HG02798 (cell line): ENCODE results near the gene EIF4G3.
"Not testable (repeated sequence)": the region's sequence is repeated elsewhere in the genome, so short reads cannot be mapped to it uniquely, and the experiment has no call there.

ENCODE experiments used
- ATAC-seq: cut with Tn5 transposase; IDR thresholded peaks from one replicate; pipeline ENCODE4 v1.9.1; 2021; ENCODE audit warnings: mild to moderate bottlenecking; ENCODE audit not compliant: unreplicated experiment, poor library complexity

Gene EIF4G3

DNA sequence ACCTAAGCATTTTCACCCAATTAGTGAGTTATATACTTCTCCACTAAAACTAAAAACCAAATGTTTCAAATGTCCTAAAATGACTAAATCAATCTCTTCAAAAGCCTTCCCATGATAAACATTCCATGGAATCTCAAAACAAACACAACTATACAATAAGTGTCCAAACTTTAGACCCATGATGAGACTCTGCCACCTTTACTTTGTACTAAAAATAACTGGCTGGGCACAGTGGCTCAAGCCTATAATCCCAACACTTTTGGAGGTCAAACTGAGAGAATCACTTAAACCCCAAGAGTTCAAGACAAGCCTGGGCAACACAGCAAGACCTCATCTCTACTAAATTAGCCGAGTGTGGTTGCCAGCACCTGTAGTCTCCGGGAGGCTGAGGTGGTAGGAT, 87.4 kb downstream of the EIF4G3 start:
- no peak for ATAC-seq

DNA sequence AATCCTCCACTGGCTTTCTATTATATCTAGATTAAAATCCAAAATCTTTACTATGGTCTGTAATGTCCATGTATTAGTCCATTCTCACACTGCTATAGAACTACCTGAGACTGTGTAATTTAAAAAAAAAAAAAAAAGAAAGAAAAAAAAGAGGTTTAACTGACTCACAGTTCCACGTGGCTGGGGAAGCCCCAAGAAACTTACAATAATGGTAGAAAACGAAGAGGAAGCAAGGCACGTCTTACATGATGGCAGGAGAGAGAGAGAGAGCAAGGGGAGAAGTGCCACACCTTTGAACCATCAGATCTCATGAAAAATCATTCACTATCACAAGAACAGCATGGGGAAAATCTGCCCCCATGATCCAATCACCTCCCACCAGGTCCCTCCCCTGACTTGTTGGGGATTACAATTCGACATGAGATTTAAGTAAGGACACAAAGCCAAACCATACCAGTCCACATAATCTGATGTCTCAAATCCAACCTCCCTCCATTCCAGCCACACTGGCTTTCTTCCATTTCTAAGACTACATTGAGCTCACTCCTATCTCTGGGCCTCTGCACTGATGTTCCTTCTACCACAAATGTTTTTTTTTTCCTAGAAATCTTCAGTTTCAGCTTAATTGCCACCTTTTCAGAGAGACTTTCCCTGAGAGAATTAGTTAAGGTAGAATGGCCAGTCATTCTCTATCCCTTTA, 92.4 kb downstream of the EIF4G3 start:
- no peak for ATAC-seq

GRCh38 chr1:21082073-21082472, 94.6 kb downstream of the EIF4G3 start:
- no peak for ATAC-seq

DNA sequence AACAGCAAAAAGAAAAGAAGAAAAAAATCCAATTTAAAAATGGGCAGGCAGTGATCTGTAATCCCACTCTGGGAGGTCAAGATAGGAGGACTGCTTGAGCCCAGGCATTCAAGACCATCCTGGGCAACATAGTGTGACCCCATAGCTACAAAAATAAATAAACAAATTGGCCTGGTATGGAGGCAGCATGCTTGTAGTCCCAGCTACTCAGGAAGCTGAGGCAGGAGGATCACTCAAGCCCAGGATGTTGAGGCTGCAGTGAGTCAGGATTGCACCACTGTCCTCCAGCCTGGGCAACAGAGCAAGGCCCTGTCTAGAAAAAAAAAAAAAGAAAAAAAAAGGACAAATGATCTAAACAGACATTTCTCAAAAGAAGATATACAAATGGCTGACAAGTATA, 99.6 kb downstream of the EIF4G3 start:
- no peak for ATAC-seq

DNA sequence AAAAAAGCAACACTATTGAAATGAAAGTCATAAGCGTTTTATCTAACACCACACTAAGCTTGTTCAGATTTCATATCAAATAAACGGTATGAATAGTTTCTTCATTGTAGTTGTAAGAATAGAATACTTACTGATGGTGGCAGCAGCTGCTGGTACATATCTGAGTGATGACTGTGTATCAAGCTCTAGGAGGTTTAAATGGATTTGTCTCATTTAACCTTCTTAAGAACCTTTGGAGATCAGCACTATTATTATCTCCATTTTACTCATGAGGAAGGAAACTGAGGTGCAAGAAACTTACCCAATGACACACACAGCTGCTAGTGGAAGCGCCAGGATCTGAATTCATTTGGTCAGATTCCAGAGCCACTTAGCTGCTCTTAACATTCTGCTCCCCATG, 104.0 kb downstream of the EIF4G3 start:
- no peak for ATAC-seq

DNA sequence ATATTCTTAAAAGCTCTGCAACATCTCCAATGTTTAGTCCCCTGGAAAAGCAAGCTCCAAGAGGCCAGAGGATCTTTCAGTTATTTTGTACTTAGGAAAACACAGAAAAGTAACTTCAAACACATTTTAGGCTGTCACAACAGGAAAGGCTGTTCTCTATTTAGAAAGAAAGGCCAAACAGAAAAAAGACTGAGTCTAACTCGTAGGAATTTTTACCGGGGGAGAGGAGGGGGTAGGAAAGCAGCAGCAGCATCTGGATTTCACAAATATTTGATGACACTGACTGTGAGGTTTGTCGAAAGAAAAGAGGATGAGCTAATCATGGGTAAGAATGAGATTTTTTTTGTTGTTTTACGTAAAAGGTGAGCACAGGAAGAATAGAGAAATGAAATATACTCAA, 107.1 kb downstream of the EIF4G3 start:
- ATAC-seq: no peak

DNA sequence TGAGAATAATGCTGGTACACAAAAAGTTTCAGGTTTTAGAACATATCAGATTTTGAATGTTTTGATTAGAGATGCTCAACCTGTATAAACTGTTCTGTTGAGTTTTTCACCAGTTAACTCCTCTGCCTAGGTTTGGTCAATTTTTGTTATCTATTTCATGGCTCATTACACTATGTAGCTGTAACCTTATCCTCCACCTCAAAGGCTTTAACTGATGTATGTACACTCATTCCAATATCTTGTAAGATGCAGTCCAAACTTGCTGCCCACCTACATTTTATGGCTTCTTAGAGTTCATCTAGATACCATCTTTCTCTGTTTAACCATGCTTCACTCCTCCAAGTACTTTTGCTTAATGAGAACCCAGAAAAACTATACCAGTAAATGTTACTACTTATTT, 107.8 kb downstream of the EIF4G3 start:
- no peak for ATAC-seq

DNA sequence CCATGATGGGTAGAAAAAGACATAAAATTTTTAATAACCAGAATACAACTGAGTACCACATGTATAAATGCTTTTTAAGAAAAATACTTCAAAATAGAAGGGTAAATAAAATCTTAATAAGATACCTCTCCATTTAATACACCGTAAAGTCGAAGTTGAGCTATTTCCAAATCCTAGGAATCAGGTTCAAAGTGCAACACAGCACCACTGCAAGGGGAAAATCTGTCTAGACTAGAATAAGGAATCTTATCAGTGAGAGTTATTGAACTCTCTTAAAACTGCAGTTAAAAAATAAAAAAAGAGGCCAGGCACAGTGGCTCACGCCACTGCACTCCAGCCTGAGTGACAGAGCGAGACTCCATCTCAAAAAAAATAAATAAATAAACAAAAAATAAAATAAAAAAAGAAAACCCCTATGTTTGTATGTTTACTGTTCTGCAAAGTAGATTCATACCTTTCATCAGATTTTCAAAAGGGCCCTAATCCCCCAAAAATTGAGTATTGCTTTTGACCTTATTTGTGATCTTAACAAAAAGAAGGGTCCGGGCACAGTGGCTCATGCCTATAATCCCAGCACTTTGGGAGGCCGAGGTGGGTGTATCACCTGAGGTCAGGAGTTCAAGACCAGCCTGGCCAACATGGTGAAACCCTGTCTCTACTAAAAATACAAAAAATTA, 109.0 kb downstream of the EIF4G3 start:
- no peak for ATAC-seq

DNA sequence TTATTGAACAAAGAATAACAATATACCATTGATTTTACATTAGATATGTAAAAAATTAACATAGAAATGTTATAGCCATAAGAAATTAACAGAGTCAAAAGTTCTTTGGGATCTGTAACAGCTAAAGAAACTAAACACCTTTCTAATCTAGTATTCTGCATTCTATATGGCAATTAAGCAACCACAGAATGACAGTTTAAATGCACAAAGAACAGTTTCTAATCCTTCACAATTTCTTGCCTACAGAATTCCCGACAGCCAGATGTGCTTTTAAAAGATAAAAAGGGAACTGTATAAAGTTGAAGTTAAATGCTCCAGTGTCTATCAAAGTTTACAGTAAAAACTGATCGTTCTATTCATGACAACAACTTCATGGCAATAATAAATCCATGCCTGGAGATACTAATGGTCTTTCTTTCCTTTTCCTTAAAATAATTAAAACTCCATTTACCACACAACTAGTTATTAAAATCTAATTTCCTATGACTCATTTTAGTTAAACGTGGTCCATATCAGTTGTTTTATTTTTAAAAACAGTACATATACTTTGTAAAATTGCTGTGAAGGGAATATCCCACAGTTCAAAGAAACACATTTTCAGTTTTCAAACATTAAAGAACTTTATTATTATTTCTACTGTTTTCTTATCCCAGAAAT, 110.2 kb downstream of the EIF4G3 start:
- no peak for ATAC-seq

- no peak for ATAC-seq
These were observed 110.8 kb downstream of the EIF4G3 start for GRCh38 chr1:21065851-21066250.

- ATAC-seq: no peak
These were observed 112.6 kb downstream of the EIF4G3 start for GRCh38 chr1:21064057-21064456.

GRCh38 chr1:21060523-21060922, 116.2 kb downstream of the EIF4G3 start:
- ATAC-seq: no peak

GRCh38 chr1:21059021-21059420, 117.7 kb downstream of the EIF4G3 start:
- no peak for ATAC-seq

DNA sequence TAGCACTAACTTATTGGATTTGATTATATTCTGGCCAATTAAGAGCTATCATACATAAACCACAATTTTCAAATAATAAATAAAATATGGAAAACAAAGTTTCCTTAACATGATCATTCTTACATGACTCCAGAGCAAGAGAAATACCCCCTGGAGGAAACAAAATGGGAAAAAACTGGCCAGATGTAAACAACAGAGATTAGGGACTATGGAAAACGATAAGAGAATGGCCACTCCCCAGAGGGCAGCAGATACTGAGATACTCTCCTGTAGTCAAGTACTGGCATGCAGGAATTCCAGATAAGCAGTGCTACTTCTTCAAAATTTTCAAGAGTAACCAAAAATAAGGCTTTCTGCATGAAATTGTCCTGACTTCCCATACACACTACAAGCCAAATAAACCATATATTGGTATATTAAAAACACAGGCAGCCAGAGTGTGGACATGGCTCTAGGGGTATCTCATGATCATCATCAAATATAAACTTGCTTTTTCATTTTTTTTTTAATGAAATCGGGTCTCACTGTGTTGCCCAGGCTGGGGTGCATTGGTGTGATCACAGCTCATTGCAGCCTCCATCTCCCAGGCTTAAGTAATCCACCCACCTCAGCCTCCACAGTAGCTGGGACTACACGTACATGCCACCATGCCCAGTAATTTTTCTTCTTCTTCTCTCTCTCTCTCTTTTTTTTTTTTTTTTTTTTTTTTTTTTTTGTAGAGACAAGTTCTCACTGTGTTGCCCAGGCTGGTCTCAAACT, 118.5 kb downstream of the EIF4G3 start:
- ATAC-seq: no peak

GRCh38 chr1:21053189-21053928, 123.3 kb downstream of the EIF4G3 start:
- not testable (repeated sequence) for ATAC-seq

DNA sequence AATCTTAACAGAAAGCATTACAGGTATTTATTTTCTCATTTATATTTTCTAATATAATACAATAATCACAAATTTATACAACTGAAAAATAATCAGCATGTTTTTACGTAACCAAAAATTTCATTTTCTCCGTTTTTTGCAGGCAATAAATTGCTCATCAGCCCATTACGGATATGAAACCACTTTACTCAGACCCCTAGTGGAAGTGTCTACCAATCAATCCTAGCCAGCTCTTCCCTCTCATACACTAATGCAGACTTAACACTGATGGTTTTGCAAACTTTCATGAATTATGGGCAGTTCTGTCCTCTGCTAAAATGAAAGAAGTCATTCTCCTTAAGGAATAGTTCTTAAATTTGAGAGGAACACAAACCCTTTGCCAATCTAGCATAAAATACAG, 124.7 kb downstream of the EIF4G3 start:
- ATAC-seq: no peak

DNA sequence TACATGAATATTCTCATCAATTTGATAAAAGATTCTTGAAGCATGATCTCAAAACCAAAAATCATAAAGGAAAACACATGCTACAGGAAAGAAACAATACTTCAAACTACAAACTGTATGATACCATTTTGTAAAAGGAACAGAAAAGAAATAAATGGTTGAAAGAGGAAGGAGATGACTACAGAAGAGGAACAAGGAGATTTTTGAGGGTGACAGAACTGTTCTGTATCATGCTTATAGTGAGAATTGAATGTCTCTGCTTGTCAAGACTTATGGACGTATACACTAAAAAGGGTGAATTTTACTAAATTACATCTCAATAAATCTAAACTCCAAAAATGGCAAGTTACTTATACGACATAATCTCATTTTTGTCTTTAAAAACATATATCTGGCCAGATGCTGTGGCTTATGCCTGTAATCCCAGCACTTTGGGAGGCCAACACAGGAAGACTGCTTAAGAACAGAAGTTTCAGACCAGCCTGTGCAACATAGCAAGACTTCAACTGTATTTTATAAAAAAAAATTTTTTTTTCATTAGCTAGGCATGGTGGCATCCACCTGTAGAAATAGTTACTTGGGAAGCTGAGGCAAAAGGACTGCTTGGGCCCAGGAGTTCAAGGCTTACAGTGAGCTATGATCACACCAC, 125.4 kb downstream of the EIF4G3 start:
- no peak for ATAC-seq

DNA sequence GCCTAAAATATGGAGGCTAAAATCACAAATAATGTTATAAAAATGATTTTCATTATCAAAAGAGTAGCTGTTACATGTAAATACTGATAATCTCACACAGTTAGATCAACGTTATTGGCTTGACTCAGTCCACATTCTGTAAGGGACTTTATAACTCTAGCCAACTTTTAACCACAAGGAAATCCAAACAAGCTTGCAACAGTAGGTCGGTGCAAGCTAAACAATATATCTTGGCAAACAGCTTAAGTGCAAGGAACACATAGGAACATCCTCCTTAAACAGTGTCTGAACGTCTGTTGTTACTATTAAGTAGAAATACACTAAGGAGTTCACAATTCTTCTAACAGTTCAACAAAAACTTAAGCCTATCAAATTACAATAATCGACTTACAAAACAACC, 126.7 kb downstream of the EIF4G3 start:
- ATAC-seq: no peak

- no peak for ATAC-seq
These were observed 128.2 kb downstream of the EIF4G3 start for GRCh38 chr1:21048462-21048861.

GRCh38 chr1:21046132-21046531, 130.6 kb downstream of the EIF4G3 start:
- ATAC-seq: no peak
